GM18868 (cell line): Measurements from ENCODE around the gene SLC1A7.

Experiments used
- ATAC-seq: cut with Tn5 transposase; IDR thresholded peaks from one replicate; pipeline ENCODE4 v1.9.1; 2021; ENCODE audit warnings: mild to moderate bottlenecking, moderate library complexity; ENCODE audit not compliant: unreplicated experiment

The SLC1A7 gene

DNA sequence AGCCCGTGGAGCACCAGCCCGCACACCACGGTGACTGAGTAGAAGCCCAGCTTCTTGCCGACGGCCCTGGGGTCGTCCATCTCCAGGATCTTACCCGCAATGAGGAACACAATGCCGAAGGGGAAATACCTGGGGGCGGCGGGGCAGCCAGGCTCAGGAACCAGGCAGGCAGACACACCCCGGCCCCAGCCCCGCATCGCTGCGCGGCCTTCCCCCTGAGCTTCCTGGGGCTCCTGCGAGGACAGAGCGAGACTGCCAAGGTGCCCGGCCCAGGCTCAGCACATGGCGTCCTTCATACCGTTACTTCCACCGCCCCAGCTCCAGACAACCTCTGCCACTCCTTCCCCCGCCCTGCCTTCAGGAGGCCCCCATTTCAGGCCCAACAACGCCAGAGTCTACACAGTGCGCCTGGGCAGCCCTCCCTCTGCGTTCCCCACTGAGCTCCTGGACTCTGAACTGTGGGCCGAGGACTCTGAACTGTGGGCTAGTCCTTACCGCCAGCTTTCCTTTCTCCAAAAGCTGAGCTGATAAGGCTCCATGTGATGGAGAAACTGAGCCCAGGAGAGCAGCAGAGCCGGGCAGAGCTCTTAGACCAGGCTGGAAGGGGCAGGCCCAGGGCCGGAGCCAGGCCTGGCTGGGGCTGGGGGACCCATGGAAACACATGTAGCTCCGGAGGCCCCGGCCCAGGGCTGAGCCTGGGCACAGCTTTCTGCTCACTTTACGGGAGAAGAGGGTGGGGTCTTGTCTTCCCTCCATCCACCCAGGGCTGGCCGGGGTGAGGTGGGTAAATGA, 49.6 kb downstream of the SLC1A7 start:
- no peak for ATAC-seq

DNA sequence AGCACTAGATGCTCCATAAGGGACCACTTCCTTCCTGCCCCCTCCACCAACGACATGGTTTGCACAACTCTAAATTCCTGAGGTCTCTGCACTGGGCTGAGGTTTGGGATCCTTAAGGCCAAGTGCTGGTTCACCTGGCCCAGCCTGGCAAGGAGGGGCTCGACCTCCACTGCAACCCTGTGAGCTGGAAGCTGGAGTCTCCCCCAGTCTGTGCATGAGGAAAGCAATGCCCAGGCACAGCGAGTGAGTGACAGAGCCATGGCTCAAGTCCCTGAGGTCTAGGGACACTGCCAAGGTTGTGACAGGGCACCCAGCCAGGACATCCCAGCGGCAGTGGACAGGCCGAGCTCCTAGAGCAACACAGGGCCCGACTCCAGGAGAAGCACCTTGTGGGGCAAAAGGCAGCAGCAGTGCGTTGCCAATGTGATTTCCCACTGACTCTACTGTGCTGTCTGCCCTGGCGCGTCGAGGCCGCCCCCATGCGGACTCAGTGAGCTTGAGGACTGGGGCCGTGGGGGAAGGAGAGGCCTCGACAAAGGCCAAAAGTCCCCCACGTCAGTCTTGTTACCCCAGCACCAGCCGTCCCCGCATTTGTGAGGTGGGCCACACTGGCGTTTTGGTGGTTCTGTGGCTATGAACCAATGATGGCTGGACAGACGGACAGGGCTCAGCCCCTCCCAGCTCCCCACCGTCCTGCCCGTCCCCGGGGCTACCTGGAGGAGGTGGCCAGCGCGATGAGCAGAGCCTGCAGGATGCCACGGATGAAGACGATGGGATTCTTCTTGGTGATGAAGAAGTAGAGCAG, 50.4 kb downstream of the SLC1A7 start:
- no peak for ATAC-seq

DNA sequence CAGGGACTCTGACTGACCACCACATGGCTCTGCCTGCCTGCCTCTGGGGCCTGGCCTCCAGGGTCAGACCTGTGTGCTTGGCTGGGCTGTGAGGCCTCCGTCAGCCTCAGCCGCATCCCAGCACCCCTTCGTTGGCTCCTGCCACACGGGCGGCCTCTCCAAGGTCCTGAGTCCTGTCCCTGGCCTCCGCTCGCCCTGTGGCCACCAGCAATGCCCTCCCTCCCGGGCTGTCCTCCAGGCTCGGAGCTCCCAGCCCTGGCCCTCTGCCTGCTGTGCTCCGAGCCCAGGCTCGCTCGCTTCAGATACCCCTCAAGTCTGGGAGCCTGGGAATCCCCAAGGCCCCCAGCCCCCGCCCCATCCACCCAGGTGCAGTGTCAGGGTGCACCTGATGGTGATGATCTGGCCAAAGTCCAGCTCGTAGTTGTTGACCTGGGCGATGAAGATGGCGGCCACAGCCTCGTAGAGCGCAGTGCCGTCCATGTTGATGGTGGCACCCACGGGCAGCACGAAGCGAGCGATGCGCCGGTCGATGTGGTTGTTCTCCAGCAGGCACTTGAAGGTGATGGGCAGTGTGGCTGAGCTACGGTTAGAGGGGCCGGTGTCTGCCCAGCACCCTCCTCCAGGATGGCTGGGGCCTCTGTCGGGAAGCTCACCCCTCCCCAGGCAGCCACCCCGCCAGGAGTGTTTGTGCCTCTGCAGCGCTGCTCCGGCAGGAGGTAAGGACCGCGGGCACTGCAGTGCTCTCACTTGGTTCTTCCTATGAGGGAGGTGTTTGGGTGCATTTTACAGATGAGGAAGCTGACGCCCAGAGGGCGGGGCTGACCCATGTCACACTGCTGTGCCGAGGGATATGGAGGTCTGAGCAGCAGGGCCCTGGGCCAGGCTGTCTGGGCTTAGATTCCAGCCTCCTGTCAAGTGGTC, 52.0 kb downstream of the SLC1A7 start:
- ATAC-seq: no peak

DNA sequence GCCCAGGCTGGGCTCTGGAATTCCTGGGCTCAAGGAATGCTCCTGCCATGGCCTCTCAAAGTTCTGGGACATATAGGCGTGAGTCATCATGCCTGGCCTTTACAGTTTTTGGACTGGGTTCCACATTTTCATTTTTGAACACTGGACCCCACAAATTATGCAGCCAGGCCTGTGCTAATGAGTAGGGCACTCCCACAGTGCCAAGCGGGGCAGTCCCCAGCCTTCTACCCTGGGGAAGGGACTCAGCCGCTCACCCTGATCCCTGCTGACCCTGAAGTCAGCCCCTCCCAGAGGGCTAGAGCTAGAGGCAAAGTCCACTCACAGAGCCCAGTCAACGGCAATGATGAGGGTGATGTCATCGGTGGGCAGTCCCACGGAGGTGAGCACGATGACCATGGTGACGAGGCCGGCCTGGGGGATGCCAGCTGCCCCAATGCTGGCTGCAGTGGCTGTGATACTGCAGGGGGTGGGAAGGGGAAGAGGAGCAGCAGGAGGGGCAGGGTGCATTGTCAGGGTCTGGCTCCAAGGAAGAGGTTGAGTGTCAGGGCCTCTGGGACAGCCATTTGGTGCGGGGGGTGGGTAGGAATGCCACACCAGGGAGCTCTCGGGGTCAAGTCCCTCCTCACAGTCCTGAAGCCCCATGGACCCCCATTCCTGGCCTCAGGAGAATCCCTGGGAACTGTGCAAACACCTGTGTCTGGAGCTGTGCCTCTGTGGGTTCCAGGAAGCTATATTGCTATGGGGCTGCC, 52.8 kb downstream of the SLC1A7 start:
- ATAC-seq: no peak

DNA sequence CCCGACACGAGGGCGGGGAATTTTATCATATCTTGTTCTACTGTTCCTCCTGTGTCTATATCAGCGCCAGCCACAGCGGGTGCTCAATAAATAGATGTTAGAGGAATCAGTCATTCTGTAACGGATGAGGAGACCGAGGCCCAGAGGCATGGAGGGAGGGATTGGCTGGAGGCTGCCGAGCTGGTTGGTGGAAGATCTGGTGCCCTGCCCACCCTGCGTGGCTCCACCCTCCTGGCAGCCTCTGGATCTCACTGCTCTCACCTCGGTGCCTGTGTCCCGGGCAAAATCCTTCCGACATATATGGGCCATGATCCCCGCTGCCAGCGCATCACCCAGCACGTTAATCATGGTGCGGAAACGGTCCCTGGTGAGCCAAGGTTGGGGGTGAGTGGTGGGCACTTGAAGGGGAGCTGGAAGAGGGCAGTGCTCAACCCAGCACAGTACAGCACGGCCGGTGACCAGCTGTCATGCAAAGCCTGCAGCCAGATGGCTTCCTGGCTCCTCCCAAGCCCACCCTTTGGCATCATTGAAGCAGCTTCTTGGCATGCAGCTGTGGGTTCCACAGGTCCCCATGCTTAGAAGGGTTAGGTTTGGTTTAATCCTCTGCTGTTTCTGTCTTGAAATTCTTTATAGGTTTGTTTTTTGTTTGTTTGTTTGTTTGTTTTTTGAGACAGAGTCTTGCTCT, 53.7 kb downstream of the SLC1A7 start:
- no peak for ATAC-seq

DNA sequence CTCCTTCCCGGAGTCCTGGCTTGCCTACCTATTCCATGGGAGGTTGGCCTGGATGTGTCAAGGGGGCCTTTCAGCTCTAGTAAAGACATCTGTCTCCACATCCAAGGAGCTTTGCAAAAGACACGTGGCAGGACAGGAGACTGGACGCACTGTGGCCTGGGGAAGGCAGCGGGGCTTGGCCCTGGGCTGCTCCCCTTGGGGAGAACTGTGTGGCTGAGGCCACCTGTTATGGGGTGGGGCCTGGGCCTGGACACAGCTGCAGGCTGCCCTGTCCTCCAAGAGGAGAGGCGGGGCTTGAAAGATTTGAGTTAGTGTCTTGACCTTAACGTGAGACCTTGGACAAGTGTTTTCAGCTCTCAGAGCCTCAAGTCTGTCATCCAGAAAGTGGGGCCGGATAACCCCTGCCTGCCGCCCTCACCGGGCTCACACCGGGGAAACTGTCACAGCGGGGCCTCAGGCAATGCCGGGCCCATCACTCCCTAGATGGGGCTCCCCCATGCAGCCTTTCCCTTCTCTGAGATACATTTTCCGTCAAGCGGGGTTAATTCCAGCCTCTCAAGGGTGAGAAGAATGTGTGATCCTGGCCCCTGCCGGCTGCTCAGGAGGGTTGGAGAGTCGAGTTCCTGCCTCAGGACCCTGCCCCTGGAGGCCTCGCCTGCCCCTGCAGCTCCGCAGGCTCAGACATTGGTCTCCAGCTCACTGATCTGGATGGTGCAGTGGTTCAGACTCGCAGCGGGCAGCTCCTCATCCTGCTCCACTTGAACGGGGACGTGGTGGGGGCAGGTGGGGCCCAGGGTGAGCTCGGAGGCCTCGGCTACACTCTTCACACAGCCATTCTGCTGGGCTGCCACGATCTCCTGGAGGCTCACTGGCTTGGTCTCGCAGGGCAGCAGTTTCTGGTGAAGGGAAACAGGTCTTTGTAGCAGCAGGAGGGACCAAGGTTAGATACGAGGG, 54.8 kb downstream of the SLC1A7 start:
- no peak for ATAC-seq

DNA sequence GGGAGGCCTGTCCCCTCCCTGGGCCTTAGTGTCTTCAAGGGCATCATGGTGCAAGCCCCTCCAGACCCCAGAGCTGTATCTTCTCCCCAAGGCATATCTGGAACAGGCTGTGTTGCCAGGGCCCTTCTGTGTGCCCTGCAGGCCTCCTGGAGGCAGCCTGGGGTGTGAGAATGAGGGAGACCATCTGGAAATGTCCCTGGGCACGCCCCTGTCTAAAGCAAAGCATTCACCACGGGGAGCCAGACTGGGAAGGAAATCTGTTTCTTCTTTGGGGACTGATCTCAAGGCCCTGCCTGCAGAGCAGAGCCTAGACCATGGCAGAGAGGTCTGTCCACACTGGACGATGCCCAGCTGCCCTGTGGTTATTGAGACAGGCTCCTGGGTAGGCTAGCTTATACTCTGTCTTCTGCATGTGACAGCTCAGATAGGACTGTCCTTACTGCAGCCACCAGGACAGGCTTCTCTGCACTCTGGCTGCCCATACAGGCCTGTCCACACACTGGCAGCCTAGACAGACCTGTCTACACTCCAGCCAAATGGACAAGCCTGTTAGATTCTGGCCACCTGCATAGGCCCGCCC, 55.9 kb downstream of the SLC1A7 start:
- ATAC-seq: no peak

DNA sequence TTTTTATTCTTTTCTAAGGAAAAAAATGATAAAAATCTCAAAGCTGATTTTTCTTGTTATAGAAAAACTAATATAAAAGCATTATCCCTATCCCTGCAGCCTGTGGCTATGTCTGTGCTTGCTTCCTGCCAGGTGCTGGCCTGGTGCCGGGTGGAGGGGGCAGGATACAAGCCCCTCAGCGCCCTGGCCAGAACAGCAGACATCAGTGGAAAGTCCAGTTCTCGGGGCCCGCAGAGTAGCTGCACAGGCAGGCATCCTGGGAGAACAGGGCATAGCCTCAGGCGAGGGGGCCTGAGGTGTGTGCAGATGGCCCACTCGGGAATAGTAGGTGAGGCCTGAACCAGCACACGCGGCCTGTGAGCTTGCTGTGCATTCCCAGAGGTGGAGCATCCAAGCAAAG, 57.0 kb downstream of the SLC1A7 start:
- no peak for ATAC-seq

DNA sequence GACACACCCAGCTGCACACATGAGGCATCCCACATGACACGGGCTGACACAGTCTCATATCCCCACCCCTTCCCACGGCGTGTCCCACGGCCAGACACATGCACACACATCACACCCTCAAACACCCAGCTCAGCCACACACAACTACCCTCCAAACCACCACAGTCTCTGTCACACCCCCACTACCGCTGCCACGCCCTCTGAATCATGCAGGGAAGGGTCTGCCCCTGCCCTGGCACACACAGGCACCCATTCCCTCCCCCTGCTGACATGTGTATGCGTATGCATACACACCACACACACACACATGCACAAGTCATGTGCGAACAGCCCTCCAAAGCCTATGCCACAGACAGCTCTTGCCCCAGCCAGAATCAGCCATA, 57.9 kb downstream of the SLC1A7 start:
- no peak for ATAC-seq

DNA sequence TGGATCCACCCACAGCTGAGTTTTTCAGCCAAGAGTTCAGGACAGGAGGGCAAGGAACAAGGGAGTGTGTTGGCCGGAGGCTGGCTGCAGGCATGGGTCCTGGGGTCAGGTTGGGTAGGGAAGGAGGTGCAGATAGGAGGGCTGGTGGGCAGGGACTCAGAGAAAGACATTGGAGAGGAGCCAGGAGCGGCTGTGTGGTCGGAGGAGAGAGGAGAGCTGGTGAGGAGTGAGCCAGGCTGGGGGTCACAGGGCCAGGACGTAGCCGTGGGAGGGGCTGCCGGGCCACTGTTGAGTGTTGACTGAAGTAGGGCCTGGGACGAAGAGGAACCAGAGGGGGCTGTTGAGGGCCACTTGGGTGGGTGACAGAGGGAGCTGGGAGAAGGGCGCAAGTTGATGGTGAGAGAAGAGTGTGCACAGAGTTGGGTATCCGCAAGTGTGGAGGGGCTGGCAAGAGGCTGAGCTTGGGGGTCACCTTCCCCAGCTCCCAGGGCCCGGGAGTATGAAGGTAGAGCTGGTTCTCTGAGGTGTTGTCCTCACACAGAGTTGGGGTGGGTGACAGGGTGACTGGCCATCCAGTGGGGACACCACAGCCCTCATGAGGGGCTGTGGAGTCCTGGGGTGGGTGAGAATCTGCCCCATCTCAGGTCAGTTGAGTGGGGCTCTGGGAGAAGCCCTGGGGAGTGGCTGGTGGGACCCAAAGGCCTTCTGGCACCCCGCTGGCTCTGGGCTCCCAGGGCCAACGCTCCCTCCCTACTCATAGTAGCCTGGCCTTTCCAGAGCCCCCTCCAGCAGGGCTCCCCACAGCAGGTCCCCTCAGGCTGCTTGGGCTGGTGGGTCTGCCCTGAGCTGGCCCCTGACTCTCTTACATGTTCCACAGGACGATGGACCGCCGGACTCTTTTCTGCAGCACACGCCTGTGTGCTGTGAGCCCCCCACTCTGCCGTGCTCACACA, 58.5 kb downstream of the SLC1A7 start:
- no peak for ATAC-seq

DNA sequence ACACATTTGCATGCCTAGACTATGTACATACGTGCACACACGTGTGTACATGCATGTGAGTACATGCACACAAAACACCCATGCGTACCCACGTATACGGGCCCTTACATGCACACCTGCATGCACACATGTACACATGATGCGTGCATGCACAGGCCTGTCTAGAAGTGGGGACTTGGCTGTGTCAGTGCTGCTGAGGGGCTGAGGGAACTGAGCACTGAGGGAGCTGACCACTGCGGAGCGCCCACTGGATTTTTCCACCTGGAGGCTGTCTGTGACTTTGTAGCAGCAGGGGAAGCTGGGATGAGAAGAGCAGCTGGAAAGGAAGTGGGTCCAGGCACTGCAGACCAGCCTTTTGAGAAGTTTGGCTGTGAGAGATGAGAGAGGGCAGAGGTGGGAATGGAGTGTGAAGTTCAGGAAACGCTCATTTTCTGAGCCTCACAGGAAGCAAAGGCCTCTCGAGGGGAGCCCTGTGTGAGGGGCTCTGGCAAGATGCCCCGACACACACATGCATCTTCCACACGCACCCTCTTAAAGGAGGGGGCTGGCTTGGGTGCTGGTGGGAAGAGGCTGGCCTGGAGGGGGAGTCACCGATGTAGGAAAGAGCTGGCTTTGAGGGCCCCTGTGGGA, 59.5 kb downstream of the SLC1A7 start:
- ATAC-seq: no peak

DNA sequence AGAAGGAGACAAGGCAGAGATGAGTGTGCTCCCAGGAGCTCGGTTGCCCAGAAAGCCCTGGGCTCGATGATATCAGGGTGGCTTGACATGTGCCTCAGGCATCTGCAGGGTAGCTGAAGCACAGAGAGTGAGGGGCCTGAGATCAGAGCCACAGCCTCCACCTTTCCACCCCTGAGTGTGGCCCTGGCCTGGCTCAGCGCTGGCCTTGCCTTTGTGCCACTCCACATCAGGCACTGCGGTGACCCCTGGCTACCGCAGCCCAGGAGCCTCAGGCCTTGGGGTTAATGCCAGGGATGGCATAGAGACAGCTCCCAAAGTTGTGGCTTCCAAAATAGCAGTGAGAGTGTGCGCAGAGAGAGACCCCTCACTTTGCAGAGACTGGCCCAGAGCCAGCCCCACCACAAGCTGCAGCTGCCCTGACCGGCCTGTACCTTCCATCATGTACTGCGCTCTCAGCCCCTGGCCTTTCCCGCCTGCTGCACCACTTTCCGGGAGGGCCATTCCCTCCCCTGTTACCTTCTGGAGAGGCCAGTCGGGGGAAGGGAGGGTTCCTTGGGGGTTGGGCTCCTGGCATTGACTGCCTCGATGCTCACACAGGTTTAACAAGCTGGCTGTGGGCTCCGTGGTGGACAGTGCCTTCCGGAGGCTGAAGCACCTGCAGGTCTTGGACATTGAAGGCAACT, 60.9 kb downstream of the SLC1A7 start:
- ATAC-seq: no peak

DNA sequence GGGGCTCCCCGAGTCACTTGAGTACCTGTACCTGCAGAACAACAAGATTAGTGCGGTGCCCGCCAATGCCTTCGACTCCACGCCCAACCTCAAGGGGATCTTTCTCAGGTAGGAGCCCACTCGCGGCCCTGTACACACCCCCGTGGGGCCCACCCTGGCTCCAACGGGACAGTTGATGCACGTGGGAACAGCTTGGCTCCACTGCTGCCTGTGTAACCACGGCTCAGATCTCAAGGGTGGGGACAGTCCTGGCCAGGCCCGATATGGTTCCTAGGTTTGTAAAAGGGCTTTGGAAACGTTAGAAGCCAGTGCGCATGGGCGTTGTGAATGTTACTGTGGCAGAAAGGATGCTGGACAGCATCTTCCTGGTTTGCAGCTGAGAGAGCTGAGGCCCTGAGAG, 61.7 kb downstream of the SLC1A7 start:
- no peak for ATAC-seq

DNA sequence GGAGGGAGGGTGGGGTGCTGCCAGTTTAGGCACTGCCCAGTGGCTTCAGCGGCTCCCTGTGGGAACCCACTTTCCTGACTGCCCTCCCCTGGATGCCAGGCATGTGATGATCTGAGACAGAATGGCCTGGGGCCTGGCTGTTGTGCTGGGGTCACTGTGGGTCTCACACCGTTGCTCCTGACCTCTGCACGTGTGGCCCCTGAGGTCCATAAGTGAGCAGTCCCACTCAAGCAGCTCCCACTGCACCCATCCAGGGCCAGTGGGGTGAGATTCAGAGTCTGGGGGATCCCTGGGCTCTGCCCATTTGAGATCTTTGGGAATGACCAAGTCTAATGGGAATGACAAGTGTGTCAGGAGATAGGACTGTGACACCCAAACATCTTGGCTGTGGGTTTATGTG, 62.4 kb downstream of the SLC1A7 start:
- no peak for ATAC-seq

DNA sequence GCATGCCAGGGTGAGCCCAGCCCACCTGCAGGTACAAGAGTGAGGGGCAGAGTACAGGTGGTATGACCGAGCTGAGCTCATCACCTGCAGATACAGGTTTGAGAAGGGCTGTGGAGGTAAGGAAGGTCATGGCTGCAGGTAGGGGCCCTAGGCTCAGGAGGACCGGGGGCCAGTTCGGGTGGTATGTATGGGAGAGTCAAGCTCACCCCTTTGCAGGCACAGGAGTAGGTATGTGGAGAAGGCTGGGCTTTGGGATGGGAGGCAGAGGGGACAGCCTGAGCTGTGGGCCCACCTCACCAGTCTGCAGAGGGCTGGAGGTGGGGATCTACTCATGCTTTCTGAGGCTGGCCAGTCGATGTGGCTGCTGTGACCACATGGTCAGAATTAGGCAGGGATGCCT, 63.2 kb downstream of the SLC1A7 start:
- ATAC-seq: no peak

DNA sequence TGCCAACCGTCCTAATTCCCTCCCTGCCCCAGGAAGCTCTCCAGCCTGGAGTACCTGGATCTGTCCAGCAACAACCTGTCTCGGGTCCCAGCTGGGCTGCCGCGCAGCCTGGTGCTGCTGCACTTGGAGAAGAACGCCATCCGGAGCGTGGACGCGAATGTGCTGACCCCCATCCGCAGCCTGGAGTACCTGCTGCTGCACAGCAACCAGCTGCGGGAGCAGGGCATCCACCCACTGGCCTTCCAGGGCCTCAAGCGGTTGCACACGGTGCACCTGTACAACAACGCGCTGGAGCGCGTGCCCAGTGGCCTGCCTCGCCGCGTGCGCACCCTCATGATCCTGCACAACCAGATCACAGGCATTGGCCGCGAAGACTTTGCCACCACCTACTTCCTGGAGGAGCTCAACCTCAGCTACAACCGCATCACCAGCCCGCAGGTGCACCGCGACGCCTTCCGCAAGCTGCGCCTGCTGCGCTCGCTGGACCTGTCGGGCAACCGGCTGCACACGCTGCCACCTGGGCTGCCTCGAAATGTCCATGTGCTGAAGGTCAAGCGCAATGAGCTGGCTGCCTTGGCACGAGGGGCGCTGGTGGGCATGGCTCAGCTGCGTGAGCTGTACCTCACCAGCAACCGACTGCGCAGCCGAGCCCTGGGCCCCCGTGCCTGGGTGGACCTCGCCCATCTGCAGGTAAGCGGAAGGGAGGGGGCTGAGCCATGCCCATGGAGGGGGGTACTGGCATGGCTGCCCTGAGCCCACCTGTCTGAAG, 63.9 kb downstream of the SLC1A7 start:
- ATAC-seq: no peak
